ENCODE data around the gene ABCG2. TPM values are rescaled to one million over a fixed set of nuclear protein-coding genes. Genes with fewer than 3 reads are reported as not detected.

The ABCG2 gene
- total RNA-seq, 1 experiment from 2014 or later = 3.8 TPM

GRCh38 chr4:88187766-88188165 is 29.3 kb upstream of the ABCG2 start (continued):
- TF ChIP-seq EMX1 (CRISPR knock-in tag; IDR thresholded peaks at IDR 0.05) (no peak), ZSCAN18 (CRISPR knock-in tag; IDR thresholded peaks at IDR 0.05) (no peak)

- Mint-ChIP-seq H3K27me3 (ENCODE audit: low read depth) (no peaks in the 10 kb centered on the region), H3K4me1 (peaks cover 9% of the 10 kb centered on the region), H3K4me3 (no peak overlapping the region), H3K9me3 (peaks cover 10% of the 10 kb centered on the region; the same call in 1 of the 2 replicates), H3K27ac (no peak overlapping the region), H3K36me3 (no peaks in the 10 kb centered on the region)
- TF ChIP-seq RORB (CRISPR knock-in tag; IDR thresholded peaks at IDR 0.05) = no peak
- TF ChIP-seq NFATC4 (CRISPR knock-in tag; IDR thresholded peaks at IDR 0.05) = no peak
- TF ChIP-seq JUN (CRISPR knock-in tag; IDR thresholded peaks at IDR 0.05) = no peak
- TF ChIP-seq ZNF138 (CRISPR knock-in tag; conservative IDR thresholded peaks at IDR 0.05) = no peak
- no peak for TF ChIP-seq ZNF317 (CRISPR knock-in tag; IDR thresholded peaks at IDR 0.05; ENCODE audit: borderline replicate concordance, low read depth)
- no peak for TF ChIP-seq JAZF1 (CRISPR knock-in tag; IDR thresholded peaks at IDR 0.05)
- no peak for TF ChIP-seq NR3C1 (CRISPR knock-in tag; conservative IDR thresholded peaks at IDR 0.05; ENCODE audit: low read depth)
- TF ChIP-seq FOXP4 (CRISPR knock-in tag; IDR thresholded peaks at IDR 0.05) = no peak
- no peak for TF ChIP-seq IRF2 (CRISPR knock-in tag; IDR thresholded peaks at IDR 0.05; ENCODE audit: borderline replicate concordance, low read depth)
- TF ChIP-seq E2F1 (CRISPR knock-in tag; IDR thresholded peaks at IDR 0.05) = no peak
- TF ChIP-seq GRHL2 (CRISPR knock-in tag; IDR thresholded peaks at IDR 0.05; ENCODE audit: insufficient replicate concordance, severe bottlenecking) = no peak
- no peak for TF ChIP-seq FOXK1 (CRISPR knock-in tag; IDR thresholded peaks at IDR 0.05)
- ChIA-PET CTCF (no interaction called here), POLR2A (no interaction called here)
- ATAC-seq = no peak
- no peak for DNase-seq (ENCODE audit: low spot score)
Observed at GRCh38 chr4:88185906-88186305, 27.5 kb upstream of the ABCG2 start.

- no peak for TF ChIP-seq USF2 (CRISPR knock-in tag; IDR thresholded peaks at IDR 0.05)
- no peak for TF ChIP-seq KAT7 (CRISPR knock-in tag; IDR thresholded peaks at IDR 0.05; ENCODE audit: borderline replicate concordance)
- TF ChIP-seq NFYB (CRISPR knock-in tag; conservative IDR thresholded peaks at IDR 0.05; ENCODE audit: low read depth) = no peak
- TF ChIP-seq NFATC4 (CRISPR knock-in tag; IDR thresholded peaks at IDR 0.05) = no peak
- TF ChIP-seq ZNF425 (CRISPR knock-in tag; conservative IDR thresholded peaks at IDR 0.05) = no peak
- TF ChIP-seq ERG (CRISPR knock-in tag; IDR thresholded peaks at IDR 0.05) = no peak
- no peak for TF ChIP-seq PREB (CRISPR knock-in tag; IDR thresholded peaks at IDR 0.05; ENCODE audit: borderline replicate concordance)
- no peak overlapping the region for H3K27ac Mint-ChIP-seq
- ChIA-PET POLR2A (no interaction called here), CTCF (interaction anchor here (0.9 to 1.1 kb wide), 2 partner anchors 40 to 190 kb away, joined by 3 read pairs; no protein-coding TSS in a partner anchor)
- DNase-seq (ENCODE audit: low spot score) = no peak
- no peaks in the 10 kb centered on the region for H3K27me3 Mint-ChIP-seq (ENCODE audit: low read depth)
- H3K4me1 Mint-ChIP-seq = peaks cover 21% of the 10 kb centered on the region
- no peak overlapping the region for H3K4me3 Mint-ChIP-seq
- H3K9me3 Mint-ChIP-seq = peaks cover 13% of the 10 kb centered on the region; the same call in 1 of the 2 replicates
- H3K36me3 Mint-ChIP-seq = no peaks in the 10 kb centered on the region
- ATAC-seq = no peak
Observed at GRCh38 chr4:88179261-88179660, 20.8 kb upstream of the ABCG2 start.

Data from WTC11 (cell line).